Left ventricle myocardium inferior (tissue), 1 donor: ENCODE results near the gene MAML2. TPM values are rescaled to one million over a fixed set of nuclear protein-coding genes. Genes with fewer than 3 reads are reported as not detected.

Source experiments
- DNase-seq: peaks from one replicate; pipeline ENCODE4 v3.0.0-alpha.2; 2020
- H3K27ac ChIP-seq: fragments of 200-600 bp; replicated peaks from 2 replicates; pipeline ENCODE4 v1.8.0; 2021
- H3K27me3 ChIP-seq: fragments of 200-600 bp; 2 replicates; pipeline ENCODE4 v1.8.0; 2021; ENCODE audit warnings: low read depth
- H3K36me3 ChIP-seq: fragments of 200-600 bp; 2 replicates; pipeline ENCODE4 v1.8.0; 2021
- H3K4me1 ChIP-seq: fragments of 200-600 bp; 2 replicates; pipeline ENCODE4 v1.8.0; 2021
- H3K4me3 ChIP-seq: fragments of 200-600 bp; 2 replicates; pipeline ENCODE4 v1.8.0; 2021; ENCODE audit warnings: mild to moderate bottlenecking, moderate library complexity
- H3K9me3 ChIP-seq: fragments of 200-600 bp; replicated peaks from 2 replicates; pipeline ENCODE4 v1.8.0; 2021
- intact Hi-C: fragments of 100-400 bp; cut with micrococcal nuclease; formaldehyde crosslinking; loops from one replicate; pipeline ENCODE4 v1.11.0; 2022
- total RNA-seq: library from RNA; stranded (reverse); fragmentation: NEBNext Ultra II Directional; extraction: Animal tissue kit (Norgen Biotek cat#: 25700); gene quantifications from one replicate; pipeline ENCODE4 v1.2.1, GENCODE V29; 2021
- TF ChIP-seq, protein P1 (sequence below): fragments of 200-600 bp; IDR thresholded peaks from 2 replicates; pipeline ENCODE4 v1.8.0; 2021; ENCODE audit warnings: antibody characterized with exemption, mild to moderate bottlenecking, borderline replicate concordance
- donor health status: DM: no; HTN: yes; CAD: no; lungs with severe emphysema.

MAML2 gene
- total RNA-seq, 1 donor from 2014 or later, result 4.5 TPM

GRCh38 chr11:96052921-96053651 lies 289.9 kb downstream of the MAML2 start:
- intact Hi-C loops, result no loop called here
- Histone ChIP-seq H3K4me3 (no peak overlapping the region), H3K4me1 (peaks cover 34% of the 10 kb centered on the region), H3K27ac (no peak overlapping the region), H3K36me3 (no peaks in the 10 kb centered on the region), H3K9me3 (no peaks in the 10 kb centered on the region), H3K27me3 (no peaks in the 10 kb centered on the region)
- TF ChIP-seq, protein P1, sequence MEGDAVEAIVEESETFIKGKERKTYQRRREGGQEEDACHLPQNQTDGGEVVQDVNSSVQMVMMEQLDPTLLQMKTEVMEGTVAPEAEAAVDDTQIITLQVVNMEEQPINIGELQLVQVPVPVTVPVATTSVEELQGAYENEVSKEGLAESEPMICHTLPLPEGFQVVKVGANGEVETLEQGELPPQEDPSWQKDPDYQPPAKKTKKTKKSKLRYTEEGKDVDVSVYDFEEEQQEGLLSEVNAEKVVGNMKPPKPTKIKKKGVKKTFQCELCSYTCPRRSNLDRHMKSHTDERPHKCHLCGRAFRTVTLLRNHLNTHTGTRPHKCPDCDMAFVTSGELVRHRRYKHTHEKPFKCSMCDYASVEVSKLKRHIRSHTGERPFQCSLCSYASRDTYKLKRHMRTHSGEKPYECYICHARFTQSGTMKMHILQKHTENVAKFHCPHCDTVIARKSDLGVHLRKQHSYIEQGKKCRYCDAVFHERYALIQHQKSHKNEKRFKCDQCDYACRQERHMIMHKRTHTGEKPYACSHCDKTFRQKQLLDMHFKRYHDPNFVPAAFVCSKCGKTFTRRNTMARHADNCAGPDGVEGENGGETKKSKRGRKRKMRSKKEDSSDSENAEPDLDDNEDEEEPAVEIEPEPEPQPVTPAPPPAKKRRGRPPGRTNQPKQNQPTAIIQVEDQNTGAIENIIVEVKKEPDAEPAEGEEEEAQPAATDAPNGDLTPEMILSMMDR, result no peak
- DNase-seq, result no peak

DNA sequence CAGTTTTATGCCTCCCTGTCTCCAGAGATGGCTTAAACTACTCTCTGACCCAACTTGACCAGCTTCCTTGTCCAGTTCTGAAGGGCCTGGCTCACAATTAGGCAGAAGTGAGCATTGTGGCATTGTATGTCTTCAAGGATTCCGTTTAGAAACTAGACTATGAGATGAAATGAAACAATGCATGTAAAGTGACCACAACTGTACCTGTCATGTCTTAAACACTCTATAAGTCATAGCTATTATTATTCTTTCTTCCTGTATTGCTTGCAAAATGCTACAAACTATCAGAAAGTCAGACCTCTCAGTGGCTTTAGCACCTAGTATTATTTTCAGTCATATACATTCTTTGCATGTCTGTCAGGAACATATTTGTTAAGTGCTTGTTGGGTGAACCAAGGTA lies 291.2 kb downstream of the MAML2 start:
- intact Hi-C loops, result no loop called here
- Histone ChIP-seq H3K4me1 (peaks cover 36% of the 10 kb centered on the region), H3K27ac (no peak overlapping the region), H3K36me3 (no peaks in the 10 kb centered on the region), H3K9me3 (no peaks in the 10 kb centered on the region), H3K4me3 (no peak overlapping the region), H3K27me3 (no peaks in the 10 kb centered on the region)
- no peak for DNase-seq
- TF ChIP-seq, protein P1, result no peak

DNA sequence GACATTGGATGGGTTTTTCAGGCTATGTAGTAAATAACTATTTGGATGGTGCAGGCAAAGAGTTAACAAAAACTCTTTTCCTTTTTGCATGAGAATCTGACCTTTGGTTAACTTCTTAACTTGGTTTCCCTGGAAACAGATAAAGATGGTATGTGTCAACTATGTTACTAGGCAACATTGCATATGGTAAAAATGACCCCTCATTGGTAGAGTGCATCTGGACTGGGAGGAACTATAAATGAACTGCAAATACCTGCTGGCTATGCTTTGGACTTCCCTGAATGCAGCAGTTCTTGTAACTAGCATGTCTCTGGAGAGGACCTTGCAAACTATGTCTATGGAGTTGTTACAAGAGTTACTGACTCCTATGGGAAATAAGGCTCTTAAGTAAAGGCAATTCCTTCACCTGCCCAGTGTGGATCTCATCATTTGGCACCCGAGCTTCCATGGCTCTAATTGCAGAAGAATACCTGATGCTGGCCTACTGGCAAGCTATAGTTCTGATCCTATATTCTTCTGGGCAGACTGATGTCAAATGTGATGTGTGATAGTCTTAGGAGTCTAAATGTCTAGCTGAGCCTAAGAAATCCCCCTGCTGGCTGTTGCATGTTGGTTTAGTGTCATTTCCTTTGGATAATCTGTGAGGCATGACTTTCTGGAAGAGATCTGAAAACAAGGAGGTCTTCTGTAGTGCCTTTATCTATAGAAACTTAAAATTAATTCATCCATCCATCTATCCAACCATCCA lies 292.4 kb downstream of the MAML2 start:
- Histone ChIP-seq H3K27ac (no peak overlapping the region), H3K4me1 (peaks cover 44% of the 10 kb centered on the region), H3K36me3 (no peaks in the 10 kb centered on the region), H3K9me3 (no peaks in the 10 kb centered on the region), H3K4me3 (no peak overlapping the region), H3K27me3 (no peaks in the 10 kb centered on the region)
- intact Hi-C loops, result no loop called here
- TF ChIP-seq, protein P1, result no peak
- DNase-seq, result no peak

GRCh38 chr11:96049426-96049825 lies 293.6 kb downstream of the MAML2 start:
- intact Hi-C loops, result no loop called here
- Histone ChIP-seq H3K4me3 (no peak overlapping the region), H3K36me3 (no peaks in the 10 kb centered on the region)

GRCh38 chr11:96045622-96046456 lies 297.2 kb downstream of the MAML2 start:
- Histone ChIP-seq H3K9me3 (no peaks in the 10 kb centered on the region), H3K4me1 (peaks cover 31% of the 10 kb centered on the region), H3K27ac (peak overlapping the region; percentile 62), H3K27me3 (no peaks in the 10 kb centered on the region), H3K36me3 (no peaks in the 10 kb centered on the region), H3K4me3 (peak overlapping the region; percentile 45)
- intact Hi-C loops, result no loop called here
- TF ChIP-seq, protein P1, result no peak
- peak; percentile 21 for DNase-seq

More at GRCh38 chr11:96049426-96049825, 293.6 kb downstream of the MAML2 start:
- Histone ChIP-seq H3K4me1 (peaks cover 33% of the 10 kb centered on the region), H3K27me3 (no peaks in the 10 kb centered on the region), H3K27ac (no peak overlapping the region), H3K9me3 (no peaks in the 10 kb centered on the region)
- TF ChIP-seq, protein P1, result no peak
- DNase-seq, result no peak
